ENCODE measurements around the gene KCNH1. TPM values are rescaled to one million over a fixed set of nuclear protein-coding genes. Genes with fewer than 3 reads are reported as not detected.

The KCNH1 gene
- polyA plus RNA-seq, 1 of the 3 experiments (the other 2 are of a cell fraction): 0.08 TPM

GRCh38 chr1:211182746-211183145, 48.8 kb upstream of the KCNH1 start:
- no peak for TF ChIP-seq RFX5 (IDR thresholded peaks at IDR 0.05; ENCODE audit: low read length)
- TF ChIP-seq FOXM1 (IDR thresholded peaks at IDR 0.05; ENCODE audit: low read depth): no peak
- no peak for TF ChIP-seq EP300 (IDR thresholded peaks at IDR 0.05; ENCODE audit: borderline replicate concordance in 1 of 2, low read depth in 1 of 2, low read length in 1 of 2)
- no peak for TF ChIP-seq RCOR1 (IDR thresholded peaks at IDR 0.05; ENCODE audit: low read length)
- TF ChIP-seq CTCF (IDR thresholded peaks at IDR 0.05): no peak
- no peak for TF ChIP-seq CHD2 (IDR thresholded peaks at IDR 0.05; ENCODE audit: low read length, partially characterized antibody)
- TF ChIP-seq IRF3 (IDR thresholded peaks at IDR 0.05; ENCODE audit: low read depth, low read length): no peak
- TF ChIP-seq POLR2AphosphoS5 (IDR thresholded peaks at IDR 0.05; ENCODE audit: low read depth, low read length): no peak
- TF ChIP-seq NRF1 (IDR thresholded peaks at IDR 0.05; ENCODE audit: low read depth, low read length): no peak
- no peak for TF ChIP-seq NFIC (IDR thresholded peaks at IDR 0.05; ENCODE audit: borderline replicate concordance)
- TF ChIP-seq FOXJ3 (CRISPR knock-in tag; IDR thresholded peaks at IDR 0.05): no peak
- TF ChIP-seq JUND (IDR thresholded peaks at IDR 0.05): no peak
- no peak for TF ChIP-seq PBX3 (IDR thresholded peaks at IDR 0.05)
- no peak for TF ChIP-seq REST (IDR thresholded peaks at IDR 0.05; ENCODE audit: low read depth, low read length)
- no peak for TF ChIP-seq USF2 (IDR thresholded peaks at IDR 0.05; ENCODE audit: borderline replicate concordance, low read depth, low read length)
- no peak for TF ChIP-seq USF1 (IDR thresholded peaks at IDR 0.05; ENCODE audit: borderline replicate concordance, low read depth)
- TF ChIP-seq EZH2phosphoT487 (IDR thresholded peaks at IDR 0.05; ENCODE audit: borderline replicate concordance, low read depth): no peak
- no peak for TF ChIP-seq MAX (IDR thresholded peaks at IDR 0.05; ENCODE audit: low read depth)
- TF ChIP-seq TCF12 (IDR thresholded peaks at IDR 0.05): no peak
- TF ChIP-seq YY1 (IDR thresholded peaks at IDR 0.05; ENCODE audit: low read depth): no peak
- Histone ChIP-seq H3K79me2 (ENCODE audit: insufficient read depth) (no peaks in the 10 kb centered on the region), H3K4me1 (ENCODE audit: control insufficient read depth in 1 of 2, insufficient read depth in 2 of 2, low read depth in 1 of 2, low read length in 1 of 2) (no peaks in the 10 kb centered on the region), H3F3A (replicated peaks; ENCODE audit: insufficient read depth) (no peaks in the 10 kb centered on the region), H2AFZ (ENCODE audit: low read depth) (no peak overlapping the region), H3K36me3 (replicated peaks in 1 of 2; ENCODE audit: control insufficient read depth in 1 of 2, insufficient read depth in 2 of 2, low read length in 1 of 2) (no peaks in the 10 kb centered on the region), H4K20me1 (ENCODE audit: insufficient read depth) (no peaks in the 10 kb centered on the region), H3K27ac (ENCODE audit: low read depth in 2 of 2, low read length in 1 of 2) (no peak overlapping the region), H3K4me3 (ENCODE audit: low read depth in 2 of 2, low read length in 1 of 2) (no peak overlapping the region), H3K9ac (no peak overlapping the region), H3K9me3 (no peaks in the 10 kb centered on the region), H3K4me2 (no peak overlapping the region), H3K27me3 (ENCODE audit: insufficient read depth) (no peaks in the 10 kb centered on the region), H3K9me2 (no peaks in the 10 kb centered on the region)
- POLR2A ChIA-PET: no interaction called here
- WGBS (ENCODE audit: low lambda C conversion rate): 50% methylated on average over 2 of the region's 2 CpGs
- DNase-seq: no peak
- CTCF ChIA-PET: interaction anchor here (0.9 kb wide), 1 partner anchor 14 kb away, joined by 3 read pairs; no protein-coding TSS in a partner anchor
